Measurements from ENCODE around the gene RTN4.
"Not testable (repeated sequence)": the region's sequence is repeated elsewhere in the genome, so short reads cannot be mapped to it uniquely, and the experiment has no call there.

RTN4 gene

DNA sequence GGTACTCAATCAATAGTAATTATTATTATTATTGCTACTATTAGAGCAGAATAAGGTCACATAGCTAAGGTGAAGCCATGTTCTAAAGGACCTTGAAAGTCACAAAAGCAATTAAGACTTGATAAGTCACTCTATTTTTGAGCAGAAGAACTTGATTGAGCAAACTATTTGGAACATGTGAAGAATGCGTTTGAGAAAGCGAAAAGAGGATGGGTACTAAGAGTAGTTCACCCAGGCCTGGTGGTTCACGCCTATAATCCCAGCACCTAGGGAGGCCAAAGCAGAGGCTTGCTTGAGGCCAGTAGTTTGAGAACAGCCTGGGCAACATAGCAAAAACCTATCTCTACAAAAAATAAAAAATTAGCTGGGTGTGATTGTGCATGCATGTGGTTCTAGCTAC, 7.2 kb upstream of the RTN4 start:
- Histone ChIP-seq H3K4me1 (peaks cover 2% of the 10 kb centered on the region; the same call in 1 of the 2 replicates), H3K9me3 (no peaks in the 10 kb centered on the region), H3K4me3 (no peak overlapping the region), H3K27me3 (ENCODE audit: low read depth) (no peaks in the 10 kb centered on the region), H3K36me3 (replicated peaks) (no peaks in the 10 kb centered on the region)
- no peak for DNase-seq (ENCODE audit: low spot score in 2 of 2)
- in situ Hi-C loops (cut with MboI; ENCODE audit: low sequenced_read_pairs) = no loop called here

GRCh38 chr2:55056024-55056521, 5.8 kb upstream of the RTN4 start:
- in situ Hi-C loops (cut with MboI; ENCODE audit: low sequenced_read_pairs) = no loop called here
- no peak for DNase-seq (ENCODE audit: low spot score in 2 of 2)
- Histone ChIP-seq H3K27me3 (ENCODE audit: low read depth) (no peaks in the 10 kb centered on the region), H3K4me3 (no peak overlapping the region), H3K4me1 (peaks cover 10% of the 10 kb centered on the region; the same call in 1 of the 2 replicates), H3K36me3 (replicated peaks) (no peaks in the 10 kb centered on the region), H3K9me3 (no peaks in the 10 kb centered on the region)

GRCh38 chr2:55054106-55054875, 4.0 kb upstream of the RTN4 start:
- no peaks in the 10 kb centered on the region for H3K27me3 ChIP-seq (ENCODE audit: low read depth)
- no peaks in the 10 kb centered on the region for H3K9me3 ChIP-seq
- H3K4me3 ChIP-seq = no peak overlapping the region
- in situ Hi-C loops (cut with MboI; ENCODE audit: low sequenced_read_pairs) = no loop called here
- peaks cover 10% of the 10 kb centered on the region; the same call in 1 of the 2 replicates for H3K4me1 ChIP-seq
- H3K36me3 ChIP-seq (replicated peaks) = no peaks in the 10 kb centered on the region
- DNase-seq (ENCODE audit: low spot score in 2 of 2) = no peak

GRCh38 chr2:55053225-55053624, 3.0 kb upstream of the RTN4 start:
- H3K27me3 ChIP-seq (ENCODE audit: low read depth); in situ Hi-C loops (cut with MboI; ENCODE audit: low sequenced_read_pairs); H3K9me3 ChIP-seq; H3K36me3 ChIP-seq (replicated peaks); DNase-seq (ENCODE audit: low spot score in 2 of 2); H3K4me3 ChIP-seq: not testable (repeated sequence)
- peaks cover 10% of the 10 kb centered on the region; the same call in 1 of the 2 replicates for H3K4me1 ChIP-seq

DNA sequence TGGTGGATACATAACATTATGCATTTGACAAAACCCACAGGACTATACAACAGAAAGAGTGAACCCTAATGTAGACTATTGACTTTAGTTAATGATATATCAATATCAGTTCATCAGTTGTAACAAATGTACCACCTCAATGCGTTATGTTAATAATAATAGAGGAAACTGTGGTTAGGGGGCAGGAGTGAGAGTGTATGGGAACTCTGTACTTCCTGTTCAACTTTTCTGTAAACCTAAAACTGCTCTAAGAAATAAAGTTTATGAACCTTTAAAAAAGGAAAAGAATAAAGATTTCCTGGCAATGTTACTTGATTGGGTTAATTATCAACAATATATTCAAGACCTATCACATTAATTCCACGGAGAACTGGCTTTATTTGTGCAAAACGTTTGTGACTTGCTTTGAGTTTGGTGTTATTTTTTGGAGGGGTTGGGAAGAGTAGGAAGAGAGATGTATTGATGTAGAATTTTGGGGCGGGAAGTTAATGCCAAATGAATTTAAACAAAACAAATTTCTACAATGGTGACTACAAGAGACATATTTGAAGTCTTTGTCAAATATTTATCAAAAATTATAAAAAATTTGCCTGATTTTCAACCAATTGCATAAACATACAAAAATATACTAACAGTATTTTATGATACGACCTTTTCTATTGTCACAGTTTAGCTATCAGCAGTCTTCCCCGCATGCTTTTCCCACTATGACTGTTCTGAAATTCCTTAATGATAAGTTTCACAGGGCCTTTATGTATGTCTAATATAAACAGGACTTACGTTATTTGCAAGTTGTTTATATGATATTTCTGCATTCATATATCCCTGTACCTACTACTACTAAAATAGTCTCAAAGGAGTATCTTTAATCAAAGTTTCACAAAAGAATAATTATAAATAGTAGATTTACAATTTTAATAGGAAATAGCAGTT, 2.1 kb upstream of the RTN4 start:
- H3K4me1 ChIP-seq = peaks cover 10% of the 10 kb centered on the region; the same call in 1 of the 2 replicates
- in situ Hi-C loops (cut with MboI; ENCODE audit: low sequenced_read_pairs) = no loop called here
- no peak for DNase-seq (ENCODE audit: low spot score in 2 of 2)

DNA sequence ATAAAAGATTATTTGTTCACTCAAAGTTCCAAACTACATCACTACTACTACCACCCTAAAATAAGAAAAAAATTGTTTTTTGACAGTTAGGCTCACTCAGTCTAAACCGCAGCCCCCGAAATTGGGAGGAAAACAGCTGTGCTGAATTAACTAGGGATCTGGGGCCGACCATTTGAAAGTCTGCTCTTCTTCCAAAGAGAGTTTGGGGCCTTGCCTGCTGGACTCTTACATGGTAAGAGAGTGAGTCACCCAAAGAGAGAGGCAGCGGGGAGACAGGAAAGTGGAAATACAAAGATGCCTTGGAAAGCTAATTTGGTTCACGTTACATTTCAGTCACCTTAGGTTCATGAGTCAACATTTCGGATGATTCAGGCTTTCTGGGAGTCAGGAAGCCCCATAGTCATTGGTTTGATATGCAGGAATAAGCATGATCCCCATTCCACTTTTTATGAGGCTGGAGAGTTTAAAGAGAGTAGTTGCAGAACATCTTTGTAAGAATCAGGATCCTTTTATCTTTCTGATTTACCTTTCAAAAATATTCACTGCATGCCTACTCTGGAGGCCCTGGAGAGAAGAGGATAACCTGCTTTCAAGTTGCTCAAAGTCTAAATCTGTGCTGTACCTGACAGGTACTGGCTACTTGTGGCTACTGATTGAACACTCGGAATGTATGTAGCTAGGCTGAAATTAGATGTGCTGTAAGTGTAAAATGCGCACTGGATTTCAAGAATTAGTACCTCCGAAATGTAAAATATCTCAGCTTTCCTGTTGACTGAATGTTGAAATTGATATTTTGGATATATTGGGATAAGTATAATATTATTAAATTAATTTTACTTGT, 995 bp upstream of the RTN4 start:
- H3K36me3 ChIP-seq (replicated peaks) = no peaks in the 10 kb centered on the region; the same call in 1 of the 2 replicates
- in situ Hi-C loops (cut with MboI; ENCODE audit: low sequenced_read_pairs) = no loop called here
- peak overlapping the region; percentile 76 for H3K4me3 ChIP-seq
- peak; percentile 35 to 40 for DNase-seq (ENCODE audit: low spot score in 2 of 2)
- peaks cover 15% of the 10 kb centered on the region for H3K4me1 ChIP-seq
- no peaks in the 10 kb centered on the region for H3K27me3 ChIP-seq (ENCODE audit: low read depth)
- no peaks in the 10 kb centered on the region for H3K9me3 ChIP-seq

More for the DNA sequence above, 2.1 kb upstream of the RTN4 start:
- H3K9me3 ChIP-seq = no peaks in the 10 kb centered on the region
- no peaks in the 10 kb centered on the region for H3K27me3 ChIP-seq (ENCODE audit: low read depth)
- H3K4me3 ChIP-seq = peak overlapping the region; percentile 76
- H3K36me3 ChIP-seq (replicated peaks) = no peaks in the 10 kb centered on the region; the same call in 1 of the 2 replicates

DNA sequence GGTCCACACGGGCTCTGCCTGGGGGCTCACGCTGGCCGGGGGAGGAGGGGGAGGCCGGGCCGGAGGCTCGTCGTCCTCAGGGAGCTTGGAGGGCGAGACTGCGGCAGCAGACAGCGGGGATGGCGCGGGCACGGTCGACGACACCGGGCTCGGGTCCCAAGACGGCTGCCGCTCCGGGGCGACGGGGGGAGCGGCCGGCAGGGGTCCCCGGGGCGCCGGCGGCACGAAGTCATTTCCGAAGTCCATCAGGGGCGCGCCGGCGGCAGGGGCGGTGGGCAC, 491 bp downstream of the RTN4 start:
- no peaks in the 10 kb centered on the region for H3K9me3 ChIP-seq
- no peaks in the 10 kb centered on the region for H3K27me3 ChIP-seq (ENCODE audit: low read depth)
- H3K36me3 ChIP-seq (replicated peaks) = no peaks in the 10 kb centered on the region; the same call in 1 of the 2 replicates
- in situ Hi-C loops (cut with MboI; ENCODE audit: low sequenced_read_pairs) = no loop called here
- DNase-seq (ENCODE audit: low spot score in 2 of 2) = no peak
- peaks cover 24% of the 10 kb centered on the region for H3K4me1 ChIP-seq
- H3K4me3 ChIP-seq = peak overlapping the region; percentile 76

- in situ Hi-C loops (cut with MboI; ENCODE audit: low sequenced_read_pairs) = no loop called here
- peak; percentile 60 to 86 for DNase-seq (ENCODE audit: low spot score in 2 of 2)
- no peaks in the 10 kb centered on the region; the same call in 1 of the 2 replicates for H3K36me3 ChIP-seq (replicated peaks)
- H3K4me1 ChIP-seq = peaks cover 24% of the 10 kb centered on the region
- no peaks in the 10 kb centered on the region for H3K27me3 ChIP-seq (ENCODE audit: low read depth)
- H3K9me3 ChIP-seq = no peaks in the 10 kb centered on the region
- peak overlapping the region; percentile 76 for H3K4me3 ChIP-seq
These were observed 1.0 kb downstream of the RTN4 start for GRCh38 chr2:55049043-55049820.

GRCh38 chr2:55048508-55049042, 1.7 kb downstream of the RTN4 start:
- in situ Hi-C loops (cut with MboI; ENCODE audit: low sequenced_read_pairs) = no loop called here
- H3K36me3 ChIP-seq (replicated peaks) = no peaks in the 10 kb centered on the region; the same call in 1 of the 2 replicates
- DNase-seq (ENCODE audit: low spot score in 2 of 2) = peak; percentile 63
- H3K27me3 ChIP-seq (ENCODE audit: low read depth) = no peaks in the 10 kb centered on the region
- peaks cover 24% of the 10 kb centered on the region for H3K4me1 ChIP-seq
- peak overlapping the region; percentile 76 for H3K4me3 ChIP-seq
- no peaks in the 10 kb centered on the region for H3K9me3 ChIP-seq

- Histone ChIP-seq H3K4me1 (peaks cover 24% of the 10 kb centered on the region), H3K4me3 (peak overlapping the region; percentile 76), H3K36me3 (replicated peaks) (no peaks in the 10 kb centered on the region; the same call in 1 of the 2 replicates), H3K9me3 (no peaks in the 10 kb centered on the region), H3K27me3 (ENCODE audit: low read depth) (no peaks in the 10 kb centered on the region)
- in situ Hi-C loops (cut with MboI; ENCODE audit: low sequenced_read_pairs) = no loop called here
- peak; percentile 31 to 40 for DNase-seq (ENCODE audit: low spot score in 2 of 2)
These were observed 2.5 kb downstream of the RTN4 start for GRCh38 chr2:55047677-55048299.

GRCh38 chr2:55045780-55046179, 4.5 kb downstream of the RTN4 start:
- DNase-seq (ENCODE audit: low spot score in 2 of 2) = no peak
- Histone ChIP-seq H3K4me3 (no peak overlapping the region), H3K9me3 (no peaks in the 10 kb centered on the region), H3K27me3 (ENCODE audit: low read depth) (no peaks in the 10 kb centered on the region), H3K4me1 (peaks cover 14% of the 10 kb centered on the region), H3K36me3 (replicated peaks) (no peaks in the 10 kb centered on the region; the same call in 1 of the 2 replicates)
- in situ Hi-C loops (cut with MboI; ENCODE audit: low sequenced_read_pairs) = no loop called here

DNA sequence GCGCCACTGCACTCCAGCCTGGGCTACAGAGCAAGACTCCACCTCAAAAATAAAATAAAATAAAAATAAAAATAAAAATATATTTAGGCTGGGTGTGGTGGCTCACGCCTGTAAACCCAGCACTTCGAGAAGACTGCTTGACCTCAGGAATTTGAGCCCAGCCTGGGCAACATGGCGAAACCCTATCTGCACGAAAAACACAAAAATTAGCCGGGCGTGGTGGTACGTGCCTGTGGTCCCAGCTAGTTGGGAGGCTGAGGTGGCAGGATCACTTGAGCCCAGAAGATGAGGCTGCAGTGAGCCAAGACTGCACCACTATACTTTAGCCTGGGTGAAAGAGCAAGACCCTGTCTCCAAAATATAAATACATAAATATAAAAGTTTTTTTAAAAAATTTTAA, 6.4 kb downstream of the RTN4 start:
- H3K36me3 ChIP-seq (replicated peaks) = no peaks in the 10 kb centered on the region; the same call in 1 of the 2 replicates
- in situ Hi-C loops (cut with MboI; ENCODE audit: low sequenced_read_pairs) = no loop called here
- no peak for DNase-seq (ENCODE audit: low spot score in 2 of 2)
- H3K4me1 ChIP-seq = peaks cover 14% of the 10 kb centered on the region
- 0 out of 2 replicates have a peak, but pooled peaks cover 2% of the 10 kb centered on the region for H3K9me3 ChIP-seq
- H3K27me3 ChIP-seq (ENCODE audit: low read depth) = no peaks in the 10 kb centered on the region
- no peak overlapping the region for H3K4me3 ChIP-seq
